Pulmonary artery endothelial cell (primary cell): ENCODE measurements around the gene PAX6. TPM values are rescaled to one million over a fixed set of nuclear protein-coding genes. Genes with fewer than 3 reads are reported as not detected.

Source experiments
- DNase-seq: peaks from one replicate; pipeline ENCODE4 v3.0.0-alpha.2; 2011; ENCODE audit warnings: low read depth, low spot score
- total RNA-seq: library from RNA; depleted of rRNA; stranded (reverse); fragments of >200 nt; gene quantifications from 2 replicates; pipeline ENCODE4 v1.2.3, GENCODE V29; 2014

The PAX6 gene
- total RNA-seq, 1 donor from 2014 or later = 0.07 TPM

- no peak for DNase-seq
Measured at GRCh38 chr11:31822927-31823643, 12.0 kb upstream of the PAX6 start.

GRCh38 chr11:31822175-31822926 is 11.2 kb upstream of the PAX6 start:
- no peak for DNase-seq

- DNase-seq = no peak
Measured at GRCh38 chr11:31821766-31822165, 10.6 kb upstream of the PAX6 start.

- no peak for DNase-seq
Measured at GRCh38 chr11:31821235-31821764, 10.2 kb upstream of the PAX6 start.

- DNase-seq = no peak
Measured at GRCh38 chr11:31820438-31820818, 9.3 kb upstream of the PAX6 start.

- no peak for DNase-seq
Measured at GRCh38 chr11:31819621-31820437, 8.7 kb upstream of the PAX6 start.

GRCh38 chr11:31818874-31819331 is 7.8 kb upstream of the PAX6 start:
- DNase-seq = no peak

- no peak for DNase-seq
Measured at GRCh38 chr11:31818425-31818755, 7.3 kb upstream of the PAX6 start.

- DNase-seq = no peak
Measured at GRCh38 chr11:31817621-31818424, 6.7 kb upstream of the PAX6 start.

GRCh38 chr11:31817054-31817620 is 6.0 kb upstream of the PAX6 start:
- no peak for DNase-seq

- DNase-seq = no peak
Measured at GRCh38 chr11:31816468-31817053, 5.4 kb upstream of the PAX6 start.

GRCh38 chr11:31815711-31816467 is 4.8 kb upstream of the PAX6 start:
- DNase-seq = no peak

- no peak for DNase-seq
Measured at GRCh38 chr11:31814176-31814868, 3.2 kb upstream of the PAX6 start.

- no peak for DNase-seq
Measured at GRCh38 chr11:31813391-31814175, 2.5 kb upstream of the PAX6 start.

GRCh38 chr11:31812383-31813381 is 1.6 kb upstream of the PAX6 start:
- DNase-seq = no peak

GRCh38 chr11:31809857-31810778 is 1.0 kb downstream of the PAX6 start:
- DNase-seq = no peak
